PC-3 (cell line): ENCODE measurements around the gene SMYD2. TPM values are rescaled to one million over a fixed set of nuclear protein-coding genes. Genes with fewer than 3 reads are reported as not detected.

Experiments used
- ATAC-seq: fragments of 200-7000 bp; cut with Tn5 transposase; 2 replicates; pipeline ENCODE4 v1.9.1; 2020; ENCODE audit warnings: mild to moderate bottlenecking, moderate library complexity
- BruUV-seq: library from RNA; stranded (reverse); fragments of 400-500 nt; replicated peaks from 2 replicates; lab custom pipeline; 2021; lab: Mats Ljungman, UMichigan
- CTCF ChIA-PET: fragments of 300-600 bp; sonication (Branson Sonifier 250); formaldehyde crosslinking; loops from one replicate; lab custom pipeline; 2022; ENCODE audit warnings: antibody characterized with exemption; lab: Charles Lee
- POLR2A ChIA-PET: fragments of 300-600 bp; sonication (Branson Sonifier 250); formaldehyde crosslinking; loops from one replicate; lab custom pipeline; 2022; ENCODE audit warnings: antibody characterized with exemption; ENCODE audit not compliant: unreplicated experiment; lab: Charles Lee
- DNase-seq: peaks from one replicate; pipeline ENCODE4 v3.0.0-alpha.2; 2015
- H2AFZ ChIP-seq: fragments of 300-600 bp; sonication (generic); 2 replicates; pipeline ENCODE4 v1.6.0; 2016; ENCODE audit warnings: antibody characterized with exemption, low read length
- H3F3A ChIP-seq: fragments of 300-600 bp; sonication (generic); one replicate; pipeline ENCODE4 v1.6.0; 2017; ENCODE audit warnings: antibody characterized with exemption, low read length, control low read depth, mild to moderate bottlenecking; ENCODE audit not compliant: unreplicated experiment
- H3K27ac ChIP-seq: fragments of 300-600 bp; sonication (generic); 2 replicates; pipeline ENCODE4 v1.5.1; 2016; ENCODE audit warnings: mild to moderate bottlenecking, low read length
- H3K27me3 ChIP-seq: fragments of 300-600 bp; sonication (generic); 2 replicates; pipeline ENCODE4 v1.6.1; 2016; ENCODE audit warnings: low read length, mixed read lengths
- H3K36me3 ChIP-seq: fragments of 300-600 bp; sonication (generic); 2 replicates; pipeline ENCODE4 v1.6.1; 2016; ENCODE audit warnings: low read depth, mixed run types, low read length, mixed read lengths
- H3K4me1 ChIP-seq: fragments of 300-600 bp; sonication (generic); 2 replicates; pipeline ENCODE4 v1.5.1; 2016; ENCODE audit warnings: low read length; ENCODE audit not compliant: insufficient read depth
- H3K4me2 ChIP-seq: fragments of 300-600 bp; sonication (generic); 2 replicates; pipeline ENCODE4 v1.6.0; 2016; ENCODE audit warnings: low read length
- H3K4me3 ChIP-seq: fragments of 300-600 bp; sonication (generic); 2 replicates; pipeline ENCODE4 v1.5.1; 2016; ENCODE audit warnings: mild to moderate bottlenecking, low read length, mixed read lengths
- H3K79me2 ChIP-seq: fragments of 300-600 bp; sonication (generic); 2 replicates; pipeline ENCODE4 v1.6.1; 2017; ENCODE audit warnings: low read length, mixed read lengths
- H3K9ac ChIP-seq: fragments of 300-600 bp; sonication (generic); 2 replicates; pipeline ENCODE4 v1.6.0; 2016; ENCODE audit warnings: mild to moderate bottlenecking, low read length
- H3K9me2 ChIP-seq: fragments of 300-600 bp; sonication (generic); replicated peaks from 2 replicates; pipeline ENCODE4 v1.6.1; 2016; ENCODE audit warnings: mixed run types, low read length, mixed read lengths
- H3K9me3 ChIP-seq: fragments of 300-600 bp; sonication (generic); 2 replicates; pipeline ENCODE4 v1.6.1; 2016; ENCODE audit warnings: low read length, mixed read lengths
- H4K20me1 ChIP-seq: fragments of 300-600 bp; sonication (generic); 2 replicates; pipeline ENCODE4 v1.6.1; 2016; ENCODE audit warnings: low read length, mixed read lengths
- EZH2 ChIP-seq: fragments of 300-600 bp; sonication (generic); IDR thresholded peaks from one replicate; pipeline ENCODE4 v1.6.1; 2017; ENCODE audit warnings: antibody characterized with exemption, mild to moderate bottlenecking, low read length; ENCODE audit not compliant: unreplicated experiment
- EZH2phosphoT487 ChIP-seq: fragments of 300-600 bp; sonication (generic); IDR thresholded peaks from 2 replicates; pipeline ENCODE4 v1.6.1; 2018; ENCODE audit warnings: mild to moderate bottlenecking, antibody characterized with exemption, low read length, borderline replicate concordance
- intact Hi-C: fragments of 100-400 bp; cut with micrococcal nuclease; formaldehyde crosslinking; loops from 2 replicates; pipeline ENCODE4 v1.9.0; 2023
- total RNA-seq: library from RNA; depleted of rRNA; stranded (reverse); fragments of >200 nt; gene quantifications from 2 replicates; pipeline ENCODE4 v1.2.3, GENCODE V29; 2014
- TF ChIP-seq, protein P1 (sequence below): fragments of 300-600 bp; sonication (generic); conservative IDR thresholded peaks from 2 replicates; pipeline ENCODE4 v1.5.1; 2017; ENCODE audit warnings: antibody characterized with exemption, low read depth, mild to moderate bottlenecking, low read length

SMYD2 gene
- total RNA-seq, 1 experiment from 2014 or later, result 124 TPM

- no TSS peak for BruUV-seq
- Histone ChIP-seq H3K4me1 (0 out of 2 replicates have a peak, but pooled peaks cover 4% of the 10 kb centered on the region), H3K36me3 (peaks cover 8% of the 10 kb centered on the region; the same call in 1 of the 2 replicates), H4K20me1 (0 out of 2 replicates have a peak, but pooled peaks cover 2% of the 10 kb centered on the region), H2AFZ (no peak overlapping the region), H3F3A (no peaks in the 10 kb centered on the region), H3K27me3 (no peaks in the 10 kb centered on the region), H3K4me3 (no peak overlapping the region), H3K9ac (no peak overlapping the region), H3K27ac (no peak overlapping the region), H3K4me2 (no peak overlapping the region), H3K79me2 (peaks cover 82% of the 10 kb centered on the region), H3K9me3 (no peaks in the 10 kb centered on the region), H3K9me2 (no peaks in the 10 kb centered on the region)
- POLR2A ChIA-PET, result no interaction called here
- CTCF ChIA-PET, result no interaction called here
- TF ChIP-seq, protein P1, sequence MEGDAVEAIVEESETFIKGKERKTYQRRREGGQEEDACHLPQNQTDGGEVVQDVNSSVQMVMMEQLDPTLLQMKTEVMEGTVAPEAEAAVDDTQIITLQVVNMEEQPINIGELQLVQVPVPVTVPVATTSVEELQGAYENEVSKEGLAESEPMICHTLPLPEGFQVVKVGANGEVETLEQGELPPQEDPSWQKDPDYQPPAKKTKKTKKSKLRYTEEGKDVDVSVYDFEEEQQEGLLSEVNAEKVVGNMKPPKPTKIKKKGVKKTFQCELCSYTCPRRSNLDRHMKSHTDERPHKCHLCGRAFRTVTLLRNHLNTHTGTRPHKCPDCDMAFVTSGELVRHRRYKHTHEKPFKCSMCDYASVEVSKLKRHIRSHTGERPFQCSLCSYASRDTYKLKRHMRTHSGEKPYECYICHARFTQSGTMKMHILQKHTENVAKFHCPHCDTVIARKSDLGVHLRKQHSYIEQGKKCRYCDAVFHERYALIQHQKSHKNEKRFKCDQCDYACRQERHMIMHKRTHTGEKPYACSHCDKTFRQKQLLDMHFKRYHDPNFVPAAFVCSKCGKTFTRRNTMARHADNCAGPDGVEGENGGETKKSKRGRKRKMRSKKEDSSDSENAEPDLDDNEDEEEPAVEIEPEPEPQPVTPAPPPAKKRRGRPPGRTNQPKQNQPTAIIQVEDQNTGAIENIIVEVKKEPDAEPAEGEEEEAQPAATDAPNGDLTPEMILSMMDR, result no peak
- TF ChIP-seq EZH2 (no peak), EZH2phosphoT487 (no peak)
- ATAC-seq (no peak), DNase-seq (no peak)
- intact Hi-C loops, result no loop called here
Measured at GRCh38 chr1:214289574-214290272, 8.8 kb downstream of the SMYD2 start.

- H3K27ac ChIP-seq, result no peak overlapping the region
- H3K27me3 ChIP-seq, result no peaks in the 10 kb centered on the region
- no peak for DNase-seq
- BruUV-seq, result no TSS peak
- no peaks in the 10 kb centered on the region for H3K9me2 ChIP-seq
- H3K36me3 ChIP-seq, result peaks cover 8% of the 10 kb centered on the region; the same call in 1 of the 2 replicates
- no peak for ATAC-seq
- H3K4me2 ChIP-seq, result no peak overlapping the region
- no peak overlapping the region for H2AFZ ChIP-seq
- no peak overlapping the region for H3K4me3 ChIP-seq
- H3K4me1 ChIP-seq, result no peaks in the 10 kb centered on the region
- ChIA-PET CTCF (no interaction called here), POLR2A (no interaction called here)
- TF ChIP-seq EZH2phosphoT487, result no peak
- TF ChIP-seq, protein P1, result no peak
- no peak for TF ChIP-seq EZH2
- intact Hi-C loops, result no loop called here
- peaks cover 82% of the 10 kb centered on the region for H3K79me2 ChIP-seq
- H3F3A ChIP-seq, result no peaks in the 10 kb centered on the region
- H3K9me3 ChIP-seq, result no peaks in the 10 kb centered on the region
- no peaks in the 10 kb centered on the region for H4K20me1 ChIP-seq
- no peak overlapping the region for H3K9ac ChIP-seq
Measured at GRCh38 chr1:214290424-214291037, 9.6 kb downstream of the SMYD2 start.

DNA sequence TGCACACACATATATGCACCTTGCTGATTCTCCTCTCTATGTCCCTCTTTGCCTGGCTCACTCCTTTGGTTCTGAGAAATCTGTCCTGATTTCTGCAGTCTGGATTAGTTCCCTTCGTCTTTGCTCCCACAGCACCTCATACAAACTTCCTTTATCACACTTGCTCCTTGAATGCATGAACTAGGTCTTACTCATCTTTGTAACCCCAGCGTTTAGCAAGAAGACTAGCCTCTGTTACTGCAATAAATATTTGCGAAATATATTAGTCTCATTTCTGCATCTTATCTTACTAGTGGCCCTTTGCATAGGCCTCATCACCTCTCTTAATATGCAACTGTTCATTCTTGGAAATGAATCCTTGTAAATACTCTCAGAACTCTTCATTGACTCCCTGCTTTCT, 11.4 kb downstream of the SMYD2 start:
- Histone ChIP-seq H3K9me2 (no peaks in the 10 kb centered on the region), H3K36me3 (peaks cover 8% of the 10 kb centered on the region; the same call in 1 of the 2 replicates), H2AFZ (no peak overlapping the region), H3K9ac (no peak overlapping the region), H3K4me1 (peaks cover 16% of the 10 kb centered on the region), H3K4me3 (no peak overlapping the region), H3K27ac (no peak overlapping the region), H3F3A (no peaks in the 10 kb centered on the region), H3K79me2 (peaks cover 73% of the 10 kb centered on the region), H3K27me3 (no peaks in the 10 kb centered on the region), H3K4me2 (no peak overlapping the region), H4K20me1 (peaks cover 4% of the 10 kb centered on the region), H3K9me3 (no peaks in the 10 kb centered on the region)
- ChIA-PET CTCF (no interaction called here), POLR2A (no interaction called here)
- no TSS peak for BruUV-seq
- no peak for TF ChIP-seq EZH2
- no peak for TF ChIP-seq EZH2phosphoT487
- TF ChIP-seq, protein P1, result no peak
- intact Hi-C loops, result no loop called here
- ATAC-seq (no peak), DNase-seq (no peak)
